ENCODE measurements around the gene PIEZO1.

- TF ChIP-seq CTCF (IDR thresholded peaks at IDR 0.05): no peak
- TF ChIP-seq EZH2phosphoT487 (IDR thresholded peaks at IDR 0.05): no peak
- no peak for TF ChIP-seq EZH2 (IDR thresholded peaks at IDR 0.05)
These were observed 45.7 kb downstream of the PIEZO1 start for GRCh38 chr16:88739139-88739976.
